SKM-1 (cell line): ENCODE data around the gene COPS3.

ENCODE experiments used
- DNase-seq: peaks from one replicate; lab custom pipeline; 2025; ENCODE audit not compliant: unreplicated experiment; lab: John Stamatoyannopoulos, UW

COPS3 gene

GRCh38 chr17:17280613-17281549, at the start of gene COPS3:
TSS of gene COPS3 (minus strand) at chr17:17281246. CDS start at chr17:17281186, 60 bp downstream.
- DNase-seq = peak; percentile 87

DNA sequence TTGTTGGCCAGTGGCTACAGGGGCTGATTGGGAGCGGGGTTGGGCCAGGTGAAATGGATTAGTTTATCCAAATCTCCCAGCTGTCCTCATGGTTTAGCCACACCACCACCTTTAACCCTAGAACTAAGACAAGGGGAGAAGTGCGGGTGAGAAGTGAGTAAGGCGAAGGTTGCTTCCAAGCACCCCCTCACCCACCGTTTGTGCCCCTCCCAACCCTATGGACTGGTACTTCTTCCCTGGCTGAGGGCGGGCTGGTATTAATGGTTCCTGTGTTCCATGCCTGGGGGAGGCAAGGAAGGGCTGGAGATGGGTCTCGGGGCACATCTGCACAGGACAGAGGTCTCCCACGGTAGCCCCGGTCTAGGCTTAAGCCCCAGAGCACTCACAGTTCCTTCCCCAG, 47.2 kb upstream of the COPS3 start:
- DNase-seq = no peak

DNA sequence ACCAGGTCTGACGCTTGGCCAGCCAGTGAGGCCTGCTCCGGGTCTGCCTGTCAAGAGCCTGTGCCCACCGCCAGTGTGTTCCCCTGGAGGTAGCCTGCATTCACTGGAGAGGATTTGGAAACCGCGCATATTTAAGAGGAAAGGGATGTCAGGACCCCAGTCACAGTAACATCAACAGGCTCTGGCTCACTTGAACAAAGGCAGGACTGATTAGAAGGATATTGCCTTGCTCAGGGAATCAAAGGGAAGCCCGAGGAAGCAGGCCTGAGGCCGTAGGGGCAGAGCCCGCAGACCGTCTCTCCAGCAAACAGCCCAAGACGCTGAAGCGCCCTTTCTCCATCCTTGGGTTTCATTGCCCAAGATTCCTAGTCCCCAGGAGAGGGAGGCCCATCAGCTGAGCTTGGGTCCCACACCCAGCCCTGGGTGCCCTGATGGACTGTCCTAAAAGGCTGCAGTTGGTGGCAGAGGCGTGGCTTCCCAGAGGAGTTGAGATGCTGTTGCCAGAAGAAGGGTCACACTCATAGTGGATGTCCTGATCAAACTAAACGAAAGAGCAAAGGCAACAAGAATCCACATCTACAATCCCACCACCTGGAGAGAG, 45.3 kb upstream of the COPS3 start:
- DNase-seq = no peak

DNA sequence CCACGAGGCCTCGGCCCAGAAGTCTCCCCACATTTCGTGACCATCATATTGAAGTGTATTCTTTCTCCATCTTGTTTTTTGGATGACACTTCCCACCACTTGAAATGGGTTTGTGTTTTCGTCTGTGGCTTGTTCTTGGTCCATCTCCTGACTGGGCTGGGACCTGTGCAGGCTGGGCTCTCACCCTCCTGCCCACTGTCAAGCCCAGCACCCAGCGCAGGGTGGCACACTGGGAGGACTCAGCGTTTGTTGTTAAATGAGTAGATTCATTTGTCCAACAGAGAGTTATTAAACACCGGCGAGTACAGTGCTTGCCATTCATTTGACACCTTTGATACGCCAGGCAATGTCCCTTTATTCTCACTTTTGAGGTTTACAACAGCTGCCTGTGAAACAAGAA, 44.8 kb upstream of the COPS3 start:
- DNase-seq = no peak

- no peak for DNase-seq
These were observed 44.2 kb upstream of the COPS3 start for GRCh38 chr17:17325228-17325627.

GRCh38 chr17:17324616-17325015, 43.6 kb upstream of the COPS3 start:
- DNase-seq = no peak

GRCh38 chr17:17322516-17323510, 41.8 kb upstream of the COPS3 start:
- DNase-seq = no peak

DNA sequence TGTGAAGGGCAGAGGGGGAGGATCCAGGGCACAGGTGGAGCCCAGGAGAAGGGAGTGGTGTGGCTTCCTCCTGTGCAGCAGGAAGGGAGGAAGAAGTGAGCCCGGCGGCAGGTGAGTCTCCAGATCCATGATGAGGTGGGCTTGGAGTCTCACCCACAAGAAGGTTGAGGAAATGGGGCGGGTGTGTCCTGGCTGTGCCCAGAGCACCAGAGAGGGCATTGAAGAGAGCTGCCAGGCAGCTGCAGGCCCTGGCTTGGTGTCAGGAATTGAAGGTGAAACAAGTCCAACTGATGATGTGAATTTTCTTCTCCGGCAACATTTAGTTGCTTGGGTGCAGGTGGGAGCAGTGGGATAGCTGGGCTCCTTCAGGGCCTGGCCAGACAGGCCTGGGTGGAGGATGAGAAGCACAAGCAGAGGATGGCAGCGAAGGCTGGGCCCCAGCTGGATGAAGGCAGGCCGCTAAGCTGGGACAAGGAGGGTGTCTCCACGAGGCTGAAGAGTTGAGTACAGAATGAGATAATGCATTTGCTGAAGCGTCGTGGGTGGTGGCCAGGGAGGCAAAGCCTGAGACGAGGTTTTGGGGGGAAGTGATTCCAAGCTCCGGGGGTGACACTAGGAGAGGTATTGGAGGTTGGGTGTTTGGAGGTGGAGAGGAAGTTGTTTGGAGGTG, 40.4 kb upstream of the COPS3 start:
- no peak for DNase-seq

DNA sequence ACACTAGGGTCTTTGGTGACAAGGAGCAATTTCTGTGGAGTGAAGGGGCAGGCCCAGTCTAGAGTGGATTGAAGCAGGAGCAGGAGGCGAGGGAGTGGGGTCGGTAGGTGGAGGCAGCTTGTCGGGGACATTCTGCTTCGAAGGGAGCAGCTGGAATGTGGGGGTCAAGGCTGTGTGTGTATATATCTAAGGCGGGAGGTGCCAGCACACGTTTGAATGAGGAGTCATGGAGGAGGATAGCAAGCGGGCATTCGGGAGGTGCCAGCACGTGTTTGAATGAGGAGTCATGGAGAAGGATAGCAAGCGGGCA, 39.8 kb upstream of the COPS3 start:
- no peak for DNase-seq

GRCh38 chr17:17320188-17320910, 39.3 kb upstream of the COPS3 start:
- DNase-seq = no peak

DNA sequence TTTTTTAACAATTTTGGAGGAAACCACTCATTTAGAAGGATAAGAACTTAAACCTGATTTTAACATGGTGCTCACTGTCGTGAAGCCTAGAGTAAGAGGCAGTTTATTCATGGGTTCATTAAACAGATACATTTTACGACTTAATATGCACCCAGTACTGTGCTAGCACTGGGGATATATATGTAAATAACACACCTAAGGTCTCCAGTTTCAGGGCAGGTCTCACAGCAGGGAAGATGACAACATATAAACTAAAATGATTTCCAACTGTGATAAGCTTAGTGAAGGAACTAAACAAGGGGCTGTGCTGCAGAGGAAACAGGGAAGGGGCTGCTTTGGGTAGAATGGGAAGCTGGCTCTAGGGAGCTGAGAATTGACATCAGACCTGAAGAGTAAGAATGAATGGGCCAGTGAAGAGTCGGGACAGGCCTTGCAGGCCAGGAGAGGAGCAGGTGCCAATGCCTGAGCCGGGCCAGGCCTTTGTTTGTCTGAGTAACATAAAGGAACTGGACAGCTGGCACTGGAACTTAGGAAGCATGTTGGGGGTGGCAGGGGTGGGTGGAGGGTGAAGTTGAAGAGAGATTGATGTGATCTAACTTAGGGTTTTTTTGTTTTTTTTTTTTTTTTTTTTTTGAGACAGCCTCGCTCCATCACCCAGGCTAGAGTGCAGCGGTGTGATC, 34.2 kb upstream of the COPS3 start:
- DNase-seq = no peak

GRCh38 chr17:17314501-17315071, 33.5 kb upstream of the COPS3 start:
- DNase-seq = no peak

GRCh38 chr17:17313350-17313991, 32.4 kb upstream of the COPS3 start:
- no peak for DNase-seq

DNA sequence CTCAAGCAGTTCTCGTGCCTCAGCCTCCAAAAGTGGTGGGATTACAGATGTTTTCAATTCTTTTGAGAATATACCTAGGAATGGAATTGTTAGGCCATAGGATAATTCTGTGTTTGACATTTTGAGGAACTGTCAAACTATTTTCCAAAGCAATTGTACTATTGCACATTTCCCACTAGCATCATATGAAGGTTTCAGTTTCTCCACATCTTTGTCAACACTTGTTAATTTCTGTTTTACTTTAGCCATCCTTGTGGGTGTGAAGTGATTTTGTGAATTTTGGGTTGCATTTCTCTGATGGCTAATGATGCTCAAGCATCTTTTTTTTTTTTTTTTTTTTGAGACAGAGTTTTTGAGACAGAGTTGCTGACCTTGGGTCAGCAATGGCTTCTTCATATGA, 28.3 kb upstream of the COPS3 start:
- no peak for DNase-seq

DNA sequence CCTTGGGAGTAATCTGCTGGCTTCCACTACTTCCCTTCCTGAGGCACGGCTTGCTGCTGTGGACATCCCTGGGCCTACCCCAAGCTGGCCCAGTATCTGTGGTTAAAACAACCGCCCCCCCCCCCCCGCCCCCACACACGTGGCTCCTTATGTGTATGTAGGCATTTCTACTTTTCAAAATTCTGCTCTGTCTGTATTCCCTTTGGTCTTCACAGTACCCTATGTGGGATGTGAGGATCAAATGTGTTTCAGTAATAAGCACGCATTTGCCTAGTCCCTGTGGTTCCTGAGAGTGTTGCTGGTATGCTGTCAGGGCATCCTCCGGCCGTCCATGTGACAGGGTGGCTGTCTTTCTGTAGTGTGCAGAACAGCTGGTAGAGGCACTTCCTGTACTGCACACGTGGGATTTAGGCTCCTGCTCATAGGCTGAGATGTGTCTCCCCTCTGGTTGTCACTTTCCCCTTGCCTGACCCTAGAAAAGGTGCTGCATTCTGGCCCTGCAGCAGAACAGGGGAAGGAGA, 24.3 kb upstream of the COPS3 start:
- DNase-seq = peak; percentile 45

DNA sequence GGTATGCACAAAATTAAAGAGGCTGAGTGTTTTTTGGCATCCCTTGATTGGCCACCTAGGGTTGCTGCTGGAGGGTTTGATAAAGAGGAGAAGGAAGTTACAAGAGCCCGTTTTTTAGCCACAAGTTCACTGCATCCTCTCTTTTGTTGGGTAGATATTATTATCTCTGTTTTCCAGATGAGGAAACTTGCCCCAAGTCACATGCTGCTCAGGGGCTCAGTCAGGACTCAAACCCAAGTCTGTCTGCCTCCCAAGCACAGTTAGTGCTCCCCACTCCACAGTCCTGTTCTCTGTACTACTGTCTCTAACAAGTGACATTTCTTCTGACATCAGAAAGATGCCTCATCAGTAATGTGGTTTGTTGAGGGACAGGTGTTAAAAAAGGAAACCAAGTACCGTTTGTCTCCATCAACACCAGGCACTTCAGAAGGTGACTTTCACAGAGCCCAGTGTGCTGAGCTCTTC, 23.5 kb upstream of the COPS3 start:
- DNase-seq = peak; percentile 47

DNA sequence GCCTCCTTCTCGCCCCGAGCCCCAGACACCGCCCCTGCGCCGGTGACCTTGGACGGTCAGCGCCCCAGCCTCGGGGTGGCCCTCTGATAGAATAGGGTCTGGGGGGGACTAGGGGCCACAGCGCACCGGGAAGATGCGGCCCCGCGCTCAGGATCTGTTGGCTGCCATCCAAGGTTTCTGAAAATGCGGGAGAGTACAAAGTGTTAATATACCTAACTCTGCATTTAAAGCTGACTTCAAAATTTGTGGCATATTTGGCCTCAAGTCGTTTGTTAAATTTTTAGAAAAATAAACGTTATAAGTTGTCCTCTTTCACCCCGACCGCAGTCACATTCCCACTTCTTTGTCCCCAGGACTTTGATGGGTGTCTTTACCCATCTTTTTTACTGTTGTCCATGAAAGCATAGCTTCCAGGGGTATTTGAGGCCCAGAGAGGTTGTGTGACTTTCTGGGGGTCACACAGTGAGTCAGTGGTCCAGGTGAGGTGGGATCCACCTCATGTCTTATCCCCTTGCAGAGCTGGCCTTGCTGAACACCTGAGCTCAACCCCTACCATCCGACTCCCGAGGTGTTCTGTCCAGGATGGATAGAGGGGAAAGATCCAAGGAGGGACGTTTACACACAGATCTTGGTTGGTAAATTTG, 22.9 kb upstream of the COPS3 start:
- DNase-seq = no peak
